HG02763 (cell line): ENCODE results near the gene CDK15.
"Not testable (repeated sequence)": the region's sequence is repeated elsewhere in the genome, so short reads cannot be mapped to it uniquely, and the experiment has no call there.

Experiments
- ATAC-seq: cut with Tn5 transposase; IDR thresholded peaks from one replicate; pipeline ENCODE4 v1.9.1; 2021; ENCODE audit warnings: mild to moderate bottlenecking, moderate library complexity; ENCODE audit not compliant: unreplicated experiment

CDK15 gene

DNA sequence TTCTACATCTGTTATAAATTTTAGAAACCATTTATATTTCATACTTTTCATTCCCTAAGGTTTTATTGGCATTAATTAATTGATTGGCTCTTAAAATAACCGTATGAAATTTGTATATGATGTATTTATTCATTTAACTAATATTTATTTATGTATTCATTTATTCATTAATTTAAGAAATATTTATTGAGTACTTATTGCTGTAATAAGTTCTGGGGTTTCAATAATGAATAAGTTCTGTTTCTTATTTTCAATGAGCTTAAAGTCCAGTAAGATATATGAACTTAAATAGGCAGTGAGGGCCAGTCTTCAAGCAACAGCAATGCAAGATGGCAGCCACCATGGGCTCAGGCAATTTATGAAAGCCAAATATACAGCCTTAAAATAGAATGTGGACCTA is 17.9 kb downstream of the CDK15 start:
- no peak for ATAC-seq

- ATAC-seq, result no peak
Measured at GRCh38 chr2:201827621-201828020, 21.3 kb downstream of the CDK15 start.

GRCh38 chr2:201828220-201828619 is 21.9 kb downstream of the CDK15 start:
- no peak for ATAC-seq

- ATAC-seq, result no peak
Measured at GRCh38 chr2:201830666-201831065, 24.3 kb downstream of the CDK15 start.

GRCh38 chr2:201831469-201831868 is 25.1 kb downstream of the CDK15 start:
- ATAC-seq, result no peak

DNA sequence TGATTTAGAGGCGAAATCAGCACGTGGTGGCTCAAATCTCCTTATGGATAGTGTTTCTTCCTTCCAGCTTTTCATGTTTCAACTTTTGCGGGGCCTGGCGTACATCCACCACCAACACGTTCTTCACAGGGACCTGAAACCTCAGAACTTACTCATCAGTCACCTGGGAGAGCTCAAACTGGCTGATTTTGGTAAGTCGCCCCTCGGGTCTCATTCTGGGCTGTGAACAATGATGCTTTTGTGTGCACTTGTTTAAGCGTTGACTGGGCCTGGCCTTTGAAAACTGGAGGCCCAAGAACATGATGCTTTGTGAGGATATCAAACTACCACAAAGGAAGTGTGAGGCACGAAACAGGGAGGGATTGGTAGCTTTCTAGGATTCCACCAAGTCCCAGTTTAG is 27.4 kb downstream of the CDK15 start:
- no peak for ATAC-seq

DNA sequence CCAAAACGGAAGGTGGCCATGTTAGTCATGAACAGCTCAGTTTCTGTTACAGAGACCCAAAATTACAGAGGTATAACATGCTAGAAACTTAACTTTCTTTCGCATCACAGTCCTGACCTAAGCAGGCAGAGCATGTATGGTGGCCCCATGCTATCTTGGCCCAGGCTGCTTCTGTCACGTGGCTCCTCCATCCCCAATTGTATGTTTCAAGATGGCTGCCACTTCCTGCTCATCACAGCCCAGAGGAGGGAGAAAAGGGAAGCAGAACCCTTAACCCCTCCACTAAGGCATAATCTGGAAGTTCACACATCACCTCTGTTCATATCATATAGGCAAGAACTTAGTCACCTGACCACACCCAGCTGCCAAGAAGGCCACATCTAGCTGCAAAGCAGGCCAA is 28.7 kb downstream of the CDK15 start:
- no peak for ATAC-seq

DNA sequence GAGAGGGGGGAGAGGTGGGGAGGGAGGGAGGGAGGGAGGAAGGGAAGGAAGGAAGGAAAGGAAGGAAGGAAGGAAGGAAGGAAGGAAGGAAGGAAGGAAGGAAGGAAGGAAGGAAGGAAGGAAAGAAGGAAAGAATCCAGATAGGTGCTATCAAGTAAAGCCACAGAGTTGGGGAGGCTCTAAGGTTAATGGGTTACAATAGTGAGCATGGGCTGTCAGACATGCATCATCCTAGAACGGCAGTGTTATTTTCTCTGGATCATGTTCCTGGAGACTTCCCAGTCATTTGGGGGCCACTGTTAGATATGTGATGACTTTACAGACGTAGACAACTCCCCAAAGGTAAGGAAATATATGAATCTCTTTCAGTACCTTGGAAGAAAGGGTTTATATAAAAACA is 31.1 kb downstream of the CDK15 start:
- ATAC-seq, result no peak

- no peak for ATAC-seq
Measured at GRCh38 chr2:201837824-201838431, 31.6 kb downstream of the CDK15 start.

- ATAC-seq, result no peak
Measured at GRCh38 chr2:201839727-201840126, 33.4 kb downstream of the CDK15 start.

- no peak for ATAC-seq
Measured at GRCh38 chr2:201840726-201841125, 34.4 kb downstream of the CDK15 start.

DNA sequence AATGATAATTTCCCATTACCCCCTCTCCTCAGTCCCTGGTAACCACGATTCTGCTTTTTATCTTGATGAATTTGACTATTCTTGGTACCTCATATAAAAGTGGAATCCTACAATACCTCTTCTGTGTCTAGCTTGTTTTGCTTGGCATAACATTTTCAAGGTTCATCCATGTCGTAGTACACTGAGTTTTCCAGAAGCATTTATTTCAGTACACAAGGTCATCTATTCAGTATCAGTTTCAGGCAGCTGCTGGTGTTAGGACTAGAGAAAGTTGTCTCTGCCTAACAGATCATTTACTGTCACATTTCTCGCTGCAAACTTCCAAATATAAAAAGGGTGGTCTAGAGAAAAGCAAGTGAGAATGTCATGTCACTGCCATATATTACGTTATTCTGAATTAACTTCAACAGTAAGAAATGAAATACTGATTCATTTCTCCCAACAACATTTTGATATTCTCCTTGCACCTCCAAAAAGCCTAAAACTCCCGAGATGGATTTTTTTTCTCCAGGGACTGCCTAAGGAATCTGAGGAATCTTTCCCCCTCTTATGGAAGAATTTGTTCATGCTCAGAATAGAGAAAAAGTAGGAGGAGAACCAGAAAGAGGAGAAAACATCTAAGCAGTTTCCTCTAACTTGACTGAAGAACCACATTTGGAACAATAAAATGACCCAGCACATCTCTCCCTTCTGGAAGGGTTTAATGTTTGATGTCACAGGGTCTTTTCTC is 36.0 kb downstream of the CDK15 start:
- no peak for ATAC-seq

DNA sequence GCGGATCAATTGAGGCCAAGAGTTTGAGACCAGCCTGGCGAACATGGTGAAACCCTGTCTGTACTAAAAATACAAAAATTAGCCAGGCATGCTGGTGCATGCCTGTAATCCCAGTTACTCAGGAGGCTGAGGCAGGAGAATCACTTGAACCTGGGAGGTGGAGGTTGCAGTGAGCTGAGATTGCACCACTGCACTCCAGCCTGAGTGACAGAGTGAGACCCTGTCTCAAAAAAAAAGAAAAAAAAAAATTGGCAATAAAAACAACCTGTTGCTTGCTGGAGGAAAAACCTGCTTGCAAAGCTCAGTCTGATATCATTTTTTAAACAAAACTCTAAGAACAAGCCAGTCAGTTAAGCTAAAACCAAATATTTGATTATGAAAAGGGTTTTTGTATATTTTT is 38.6 kb downstream of the CDK15 start:
- ATAC-seq, result not testable (repeated sequence)

DNA sequence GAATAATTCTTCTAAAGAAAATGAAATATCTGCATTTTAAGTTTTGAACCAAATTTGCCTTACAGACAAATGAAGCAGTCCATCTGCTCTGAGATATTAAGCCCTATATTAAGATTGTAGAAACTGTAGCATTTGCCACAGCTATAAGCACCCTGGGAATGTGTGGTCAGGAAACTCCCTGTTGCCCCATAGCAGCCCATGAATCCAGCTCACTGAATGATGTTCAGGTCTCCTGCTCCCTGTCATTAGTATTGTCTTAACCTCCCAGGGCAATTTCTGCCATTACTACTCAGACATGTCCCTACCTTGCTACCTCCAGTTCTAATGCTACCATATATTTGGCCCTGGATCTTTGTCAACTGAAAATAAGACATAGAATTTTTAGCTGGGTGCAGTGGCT is 41.1 kb downstream of the CDK15 start:
- no peak for ATAC-seq

- no peak for ATAC-seq
Measured at GRCh38 chr2:201852462-201852861, 46.1 kb downstream of the CDK15 start.

- no peak for ATAC-seq
Measured at GRCh38 chr2:201852878-201853415, 46.6 kb downstream of the CDK15 start.

GRCh38 chr2:201854221-201854801 is 48.0 kb downstream of the CDK15 start:
- ATAC-seq, result no peak

GRCh38 chr2:201854841-201855240 is 48.5 kb downstream of the CDK15 start:
- ATAC-seq, result no peak

- no peak for ATAC-seq
Measured at GRCh38 chr2:201855356-201855755, 49.0 kb downstream of the CDK15 start.

DNA sequence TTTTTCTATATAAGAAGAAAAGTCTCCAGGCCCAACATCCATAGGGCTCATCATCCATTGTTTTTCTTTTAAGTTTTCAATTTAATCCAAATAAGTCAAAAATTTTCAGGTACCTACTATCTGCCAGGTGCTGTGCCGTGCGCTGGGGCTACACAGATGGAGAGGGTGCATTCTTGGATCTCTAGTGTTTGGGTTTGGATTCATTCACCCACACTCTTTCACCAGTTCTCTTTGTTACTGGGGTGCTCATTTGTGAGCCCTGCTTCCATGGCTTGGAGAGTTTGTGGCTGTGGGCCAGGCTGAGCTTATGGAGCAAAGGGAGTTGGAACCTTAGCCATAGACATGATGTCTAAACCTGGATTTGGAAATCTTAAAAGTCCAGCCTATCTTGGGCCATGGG is 51.0 kb downstream of the CDK15 start:
- no peak for ATAC-seq

DNA sequence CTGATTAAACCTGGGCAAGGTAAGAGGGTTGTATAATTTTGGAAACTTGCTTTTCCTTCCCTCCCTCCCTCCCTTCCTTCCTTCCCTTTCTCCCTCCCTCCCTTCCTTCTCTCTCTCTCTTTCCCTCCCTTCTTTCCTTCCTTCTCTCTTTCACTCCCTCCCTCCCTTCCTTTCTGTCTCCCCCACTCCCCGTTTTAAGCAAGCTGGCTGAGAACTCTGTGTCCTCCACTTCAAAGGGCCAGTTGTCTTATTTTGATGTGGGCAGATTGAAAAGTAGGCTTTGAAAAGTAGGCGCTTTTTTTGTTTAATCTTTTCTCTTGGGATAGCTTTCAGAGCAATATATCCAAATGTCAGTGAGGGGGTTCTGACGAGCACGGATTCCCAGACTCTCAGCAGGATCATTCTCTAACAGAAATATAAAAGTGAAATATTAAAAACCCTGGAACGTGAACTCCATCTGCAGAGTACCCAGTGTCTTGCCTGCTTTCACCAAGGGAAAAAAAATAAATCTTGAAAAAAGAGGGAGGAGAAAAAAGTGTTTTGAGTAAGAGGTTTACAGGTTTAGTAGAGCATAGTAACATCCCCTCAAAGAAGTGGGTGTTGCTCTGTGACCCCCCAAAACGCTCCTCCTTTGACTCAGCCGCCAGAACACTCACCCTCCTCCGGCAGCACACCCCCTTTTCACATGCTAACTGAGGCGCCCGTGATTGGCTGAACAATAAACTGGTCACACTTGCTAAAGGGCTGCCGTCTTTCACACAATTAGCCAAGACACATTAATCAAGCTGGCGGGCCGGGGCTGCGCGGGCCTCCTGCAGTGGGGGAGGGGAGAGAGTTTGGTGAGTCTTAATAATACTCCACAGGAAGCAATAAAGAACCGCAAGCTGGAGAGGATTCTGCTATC is 52.2 kb downstream of the CDK15 start:
- no peak for ATAC-seq
